ENCODE data around the gene GRIN3B. TPM values are rescaled to one million over a fixed set of nuclear protein-coding genes. Genes with fewer than 3 reads are reported as not detected.

GRIN3B gene
- total and polyA plus RNA-seq, 7 donors: 0.04 to 0.14 TPM; not detected in 5

- intact Hi-C loops (cut with DNase I): no loop called here
- WGBS, 2 donors: 87 to 89% methylated on average over 9 of the region's 9 CpGs
- H3K27me3 ChIP-seq: no peaks in the 10 kb centered on the region
- no peaks in the 10 kb centered on the region for H3K9me3 ChIP-seq
- H3K4me3 ChIP-seq: no peak overlapping the region
- DNase-seq: no peak
- peaks cover 0 to 75% (median 69%) of the 10 kb centered on the region in 4 donors for H3K4me1 ChIP-seq
- H3K27ac ChIP-seq: peak overlapping the region; percentile 15 to 66 (median 46)
- H3K36me3 ChIP-seq: peaks cover 8 to 17% (median 13%) of the 10 kb centered on the region in 4 donors
- TF ChIP-seq EP300 (IDR thresholded peaks at IDR 0.05): no peak
- TF ChIP-seq POLR2A (IDR thresholded peaks at IDR 0.05): no peak
- no peak for TF ChIP-seq CTCF (IDR thresholded peaks at IDR 0.05)
- no peak for TF ChIP-seq POLR2AphosphoS5 (IDR thresholded peaks at IDR 0.05)
These were observed 17.7 kb downstream of the GRIN3B start for GRCh38 chr19:1017906-1018305.

DNA sequence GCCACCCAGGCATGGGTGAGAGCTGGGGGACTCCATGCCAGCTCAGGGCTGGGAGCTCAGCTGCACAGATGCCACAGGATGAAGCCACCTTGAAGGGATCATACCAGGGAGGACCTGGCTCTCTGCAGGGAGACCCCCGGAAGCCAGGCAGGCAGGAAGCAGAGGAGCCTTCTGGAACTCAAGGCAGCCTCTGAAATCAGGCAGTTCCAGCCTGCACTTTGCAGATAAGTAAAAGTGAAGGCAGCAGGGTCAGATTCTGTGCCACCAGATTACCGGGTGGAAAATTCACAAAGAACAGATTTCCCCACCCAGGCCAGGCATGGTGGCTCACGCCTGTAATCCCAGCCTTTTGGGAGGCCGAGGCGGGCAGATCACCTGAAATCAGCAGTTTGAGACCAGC, 18.2 kb downstream of the GRIN3B start:
- Histone ChIP-seq H3K9me3 (no peaks in the 10 kb centered on the region), H3K4me3 (no peak overlapping the region), H3K27ac (peak overlapping the region in 1 of 4 donors; percentile 95), H3K27me3 (no peaks in the 10 kb centered on the region), H3K4me1 (peaks cover 0 to 78% (median 72%) of the 10 kb centered on the region in 4 donors), H3K36me3 (peaks cover 4 to 12% (median 9%) of the 10 kb centered on the region in 4 donors)
- TF ChIP-seq CTCF (IDR thresholded peaks at IDR 0.05): no peak
- no peak for TF ChIP-seq POLR2AphosphoS5 (IDR thresholded peaks at IDR 0.05)
- no peak for TF ChIP-seq EP300 (IDR thresholded peaks at IDR 0.05)
- 74 to 77% methylated on average over 5 of the region's 5 CpGs for WGBS, 2 donors
- DNase-seq: no peak
- intact Hi-C loops (cut with DNase I): no loop called here

- peak overlapping the region in 3 of 4 donors; percentile 66 to 86 (median 82) for H3K4me3 ChIP-seq
- no peaks in the 10 kb centered on the region for H3K27me3 ChIP-seq
- H3K9me3 ChIP-seq: no peaks in the 10 kb centered on the region
- DNase-seq: no peak
- H3K4me1 ChIP-seq: peaks cover 0 to 79% (median 71%) of the 10 kb centered on the region in 4 donors
- H3K27ac ChIP-seq: peak overlapping the region in 3 of 4 donors; percentile 92 to 96 (median 95)
- H3K36me3 ChIP-seq: peaks cover 0 to 5% (median 2%) of the 10 kb centered on the region in 4 donors
- TF ChIP-seq CTCF (IDR thresholded peaks at IDR 0.05) (no peak), EP300 (IDR thresholded peaks at IDR 0.05) (no peak), POLR2AphosphoS5 (IDR thresholded peaks at IDR 0.05) (no peak), POLR2A (IDR thresholded peaks at IDR 0.05) (no peak)
- intact Hi-C loops (cut with DNase I): no loop called here
- 48 to 64% methylated on average over 17 of the region's 17 CpGs for WGBS, 2 donors
These were observed 18.9 kb downstream of the GRIN3B start for GRCh38 chr19:1018932-1019615.

DNA sequence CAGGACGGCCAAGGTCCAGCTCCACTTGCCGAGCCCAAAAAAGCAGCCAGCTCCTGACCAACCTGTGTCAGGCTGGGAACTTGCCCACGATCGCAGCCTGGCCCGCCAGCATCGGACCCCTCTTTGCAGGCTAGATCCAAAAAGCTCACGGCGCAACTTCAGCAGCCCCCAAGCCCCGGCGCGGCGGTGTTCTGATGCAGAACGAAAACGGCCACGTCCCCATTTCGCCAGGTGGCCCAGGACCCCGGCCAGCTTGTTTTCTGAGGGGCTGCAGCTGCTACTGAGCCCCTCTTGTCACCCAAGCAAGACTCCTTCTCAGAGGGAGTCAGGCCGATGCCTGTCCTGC, 19.4 kb downstream of the GRIN3B start:
- Histone ChIP-seq H3K36me3 (peaks cover 0 to under 1% (median 0%) of the 10 kb centered on the region in 4 donors), H3K9me3 (no peaks in the 10 kb centered on the region), H3K27me3 (no peaks in the 10 kb centered on the region), H3K4me3 (peak overlapping the region; percentile 66 to 97 (median 84)), H3K27ac (peak overlapping the region in 3 of 4 donors; percentile 92 to 96 (median 95)), H3K4me1 (peaks cover 0 to 79% (median 67%) of the 10 kb centered on the region in 4 donors)
- intact Hi-C loops (cut with DNase I): no loop called here
- WGBS, 2 donors: 58 to 66% methylated on average over 18 of the region's 18 CpGs
- no peak for DNase-seq
- TF ChIP-seq POLR2AphosphoS5 (IDR thresholded peaks at IDR 0.05) (no peak), EP300 (IDR thresholded peaks at IDR 0.05) (no peak), POLR2A (IDR thresholded peaks at IDR 0.05) (no peak), CTCF (IDR thresholded peaks at IDR 0.05) (no peak)

All from sigmoid colon (tissue), 7 donors.